SK-MEL-5 (cell line): Measurements from ENCODE around the gene MCF2L2. TPM values are rescaled to one million over a fixed set of nuclear protein-coding genes. Genes with fewer than 3 reads are reported as not detected.
"Not testable (repeated sequence)": the region's sequence is repeated elsewhere in the genome, so short reads cannot be mapped to it uniquely, and the experiment has no call there.

ENCODE experiments used
- DNase-seq: peaks from one replicate; pipeline ENCODE4 v3.0.0-alpha.2; 2016; ENCODE audit warnings: low read depth, low spot score
- in situ Hi-C: cut with HindIII; loops from 2 replicates; pipeline ENCODE4 v1.10.0; 2016; ENCODE audit warnings: low sequenced_read_pairs, high pct_unique_total_duplicates, low pct_unique_long_range_greater_than_20kb
- total RNA-seq: library from RNA; depleted of rRNA; stranded (reverse); fragments of >200 nt; shearing (Covaris generic); gene quantifications from 2 replicates; pipeline ENCODE4 v1.2.3, GENCODE V29; 2014

MCF2L2 gene
- total RNA-seq, 1 experiment from 2014 or later: 0.79 TPM

DNA sequence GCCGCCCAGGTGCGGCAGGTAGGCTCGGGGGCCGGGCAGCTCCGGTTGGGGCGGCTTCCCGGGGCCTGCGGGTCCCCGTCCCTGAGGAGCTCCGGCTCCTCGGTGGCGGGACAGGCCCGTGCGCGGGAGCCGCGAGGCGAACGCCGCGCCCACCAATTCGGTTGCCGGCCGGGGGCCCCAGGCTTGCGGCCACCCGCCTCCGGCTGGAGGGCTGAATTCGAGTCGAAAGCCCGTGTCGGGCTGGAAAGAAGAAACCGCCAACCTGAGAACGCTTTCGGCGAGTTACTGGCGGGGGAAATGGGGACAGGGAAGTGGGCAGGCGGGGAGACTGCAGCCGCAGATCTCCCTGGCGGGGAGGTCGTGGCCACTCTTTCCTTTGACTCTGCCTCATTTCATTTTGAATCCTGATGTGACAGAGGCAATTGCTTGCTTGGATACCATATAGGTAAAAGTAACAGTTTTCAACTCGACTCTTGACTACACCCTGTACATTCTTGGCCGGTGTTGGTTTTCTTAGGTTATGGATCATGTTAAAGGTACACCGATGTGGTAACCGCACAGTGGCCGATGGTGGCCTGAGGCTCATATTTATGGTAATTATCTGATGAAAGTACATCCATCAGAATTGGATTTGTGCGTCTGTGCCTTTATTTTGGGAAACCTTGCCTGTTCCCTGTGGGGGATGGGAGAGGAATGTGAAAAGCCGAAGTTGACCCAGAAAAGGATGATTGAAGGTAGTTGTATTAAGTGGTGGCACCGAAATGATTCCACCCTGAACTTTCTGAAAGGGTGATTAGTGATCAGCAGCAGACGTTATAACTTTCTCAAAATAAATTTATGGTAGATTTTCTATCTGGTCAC lies 173.7 kb downstream of the MCF2L2 start:
- no peak for DNase-seq
- in situ Hi-C loops: no loop called here

DNA sequence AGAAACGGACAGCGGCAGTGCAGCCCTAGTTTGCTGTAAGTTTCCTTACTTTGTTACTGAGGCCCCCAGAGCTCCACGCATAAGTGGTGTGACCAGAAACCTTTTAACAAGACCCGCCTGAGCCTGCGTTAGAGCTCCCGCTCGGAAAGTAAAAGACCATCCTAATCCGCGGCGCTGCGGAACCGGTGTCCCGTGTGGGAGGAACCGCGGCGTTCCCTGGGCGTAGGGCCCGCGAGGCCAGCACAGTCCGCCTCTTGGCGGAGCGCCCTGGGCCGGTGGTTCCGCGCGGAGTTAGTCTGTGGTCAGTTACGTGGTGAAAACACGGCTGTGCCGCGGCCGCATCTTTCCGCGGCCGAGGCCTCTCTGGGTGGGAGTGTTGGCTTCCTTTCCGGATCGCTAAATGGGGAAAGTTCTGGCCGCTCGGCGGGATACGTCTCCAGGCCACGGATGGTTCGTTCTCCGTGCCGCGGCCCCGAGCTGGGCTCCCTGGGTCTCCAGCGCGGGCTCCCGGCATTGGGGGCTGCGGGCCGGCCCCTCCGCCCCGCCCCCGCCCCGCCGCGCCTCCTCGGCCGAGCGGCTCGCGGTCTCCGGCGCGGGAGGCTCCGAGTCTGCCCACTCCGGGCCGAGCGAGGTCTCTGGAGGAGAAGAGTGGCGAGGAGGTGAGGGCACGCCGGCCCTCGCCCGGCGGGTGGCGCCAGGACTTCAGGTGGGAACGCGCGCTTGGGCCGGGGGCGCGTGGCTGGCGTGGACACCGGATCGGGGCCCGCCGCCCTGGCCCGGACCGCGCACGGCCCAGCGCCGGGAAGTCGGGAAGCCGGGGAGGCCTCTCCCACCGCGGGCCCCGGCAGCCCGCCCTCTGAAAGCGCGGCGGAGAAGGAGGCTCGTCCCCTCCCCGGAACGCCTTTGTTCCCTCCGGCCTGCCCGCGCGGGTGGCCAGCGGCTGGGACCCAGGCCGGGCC lies 174.6 kb downstream of the MCF2L2 start:
- in situ Hi-C loops: no loop called here
- DNase-seq: no peak

DNA sequence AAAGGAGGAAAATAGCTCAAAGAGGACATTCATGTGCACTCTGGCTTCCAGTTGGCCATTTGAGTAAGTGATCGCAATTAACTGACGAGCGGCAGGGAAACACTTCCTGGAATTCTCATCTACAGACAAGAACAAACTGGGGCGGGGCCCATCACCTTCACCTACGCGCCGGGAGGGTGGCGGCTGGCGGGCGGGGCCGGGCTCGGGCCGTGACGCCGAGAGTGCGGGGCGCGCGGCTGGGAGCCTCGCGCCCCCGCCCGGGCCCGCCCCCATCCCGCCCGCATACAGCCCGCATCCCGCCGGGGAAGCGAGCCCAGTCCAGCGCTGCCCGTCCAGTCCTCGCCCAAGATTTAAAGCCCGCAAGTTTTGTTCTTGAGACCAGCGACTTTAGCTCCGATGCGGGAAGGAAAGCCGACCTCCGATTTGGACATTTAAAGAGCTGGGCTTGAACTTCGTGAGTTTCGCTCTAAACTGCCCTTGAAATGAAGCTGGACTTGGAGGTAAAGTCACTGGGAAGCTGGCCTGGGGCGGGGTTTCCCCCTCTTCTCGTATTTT lies 175.4 kb downstream of the MCF2L2 start, which contains the start of gene B3GNT5:
Gene B3GNT5, plus strand, starts transcription at position 281 of the 555 bp plus-strand sequence. CDS start 16,546 bp downstream, outside the sequence.
- no peak for DNase-seq

DNA sequence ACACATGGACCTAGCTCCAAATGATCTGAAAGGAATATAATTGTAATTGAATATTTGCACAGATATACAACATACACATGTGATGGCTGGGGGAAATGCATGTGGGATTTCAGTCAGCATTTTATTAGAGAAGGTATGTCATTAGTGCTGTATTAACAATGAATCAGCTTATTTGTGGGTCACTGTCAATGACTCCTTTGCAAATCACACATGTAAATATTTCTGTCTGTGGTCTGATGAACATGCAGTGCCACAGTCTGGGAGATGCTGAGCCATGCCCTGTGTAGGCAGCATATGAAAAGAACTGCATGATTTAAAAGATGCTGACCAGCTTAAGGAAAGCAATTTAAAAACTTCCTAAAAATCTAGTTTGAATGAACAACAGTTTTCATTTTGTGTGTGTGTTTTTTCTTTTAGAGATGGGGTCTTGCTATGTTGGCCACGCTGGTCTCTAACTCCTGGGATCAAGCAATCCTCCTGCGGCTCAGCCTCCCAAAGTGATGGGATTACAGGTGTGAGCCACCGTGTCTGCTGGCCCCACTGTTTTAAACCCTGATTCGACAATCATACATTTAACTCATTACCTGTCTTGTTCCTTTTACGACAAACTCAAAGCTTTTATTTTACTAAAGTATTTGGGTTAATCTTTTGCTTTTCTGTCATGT lies 176.2 kb downstream of the MCF2L2 start:
- DNase-seq: no peak
- in situ Hi-C loops: no loop called here

More for the DNA sequence above, 175.4 kb downstream of the MCF2L2 start, which contains the start of gene B3GNT5:
- in situ Hi-C loops: no loop called here

DNA sequence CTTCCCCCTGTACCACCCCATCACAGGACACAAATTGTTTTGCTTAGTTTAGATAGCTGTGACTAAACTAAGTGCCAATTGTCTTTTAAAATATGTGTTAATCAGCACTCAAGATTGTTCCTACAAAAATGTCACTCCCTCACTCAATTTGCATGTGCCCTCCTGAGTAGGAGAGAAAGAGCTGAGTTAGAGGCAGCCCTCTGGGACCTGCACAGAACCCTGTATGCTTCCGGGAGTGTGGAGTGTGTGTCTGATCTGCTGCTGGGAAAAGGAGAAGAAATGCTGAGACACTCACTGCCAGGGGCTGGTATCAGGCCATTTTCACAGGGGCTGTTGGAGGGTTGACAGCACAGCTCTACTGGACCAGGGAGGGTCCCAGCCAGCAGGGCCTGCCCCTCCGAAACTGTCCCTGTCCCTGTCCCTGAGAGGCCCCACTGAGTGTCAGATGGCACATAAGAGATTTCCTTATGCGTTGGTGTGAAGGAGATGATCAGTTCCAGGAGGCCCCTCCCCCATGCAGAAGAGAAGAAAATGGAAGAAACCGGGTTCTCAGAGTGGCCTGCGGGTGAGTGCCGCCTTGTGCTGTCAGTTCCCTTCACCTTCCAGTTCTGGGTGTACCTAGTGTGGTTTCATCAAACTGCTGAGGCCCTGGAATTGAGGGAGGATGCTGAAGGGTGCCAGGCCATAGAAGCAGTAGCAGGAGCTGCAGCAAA lies 179.3 kb downstream of the MCF2L2 start:
- no peak for DNase-seq
- in situ Hi-C loops: no loop called here

DNA sequence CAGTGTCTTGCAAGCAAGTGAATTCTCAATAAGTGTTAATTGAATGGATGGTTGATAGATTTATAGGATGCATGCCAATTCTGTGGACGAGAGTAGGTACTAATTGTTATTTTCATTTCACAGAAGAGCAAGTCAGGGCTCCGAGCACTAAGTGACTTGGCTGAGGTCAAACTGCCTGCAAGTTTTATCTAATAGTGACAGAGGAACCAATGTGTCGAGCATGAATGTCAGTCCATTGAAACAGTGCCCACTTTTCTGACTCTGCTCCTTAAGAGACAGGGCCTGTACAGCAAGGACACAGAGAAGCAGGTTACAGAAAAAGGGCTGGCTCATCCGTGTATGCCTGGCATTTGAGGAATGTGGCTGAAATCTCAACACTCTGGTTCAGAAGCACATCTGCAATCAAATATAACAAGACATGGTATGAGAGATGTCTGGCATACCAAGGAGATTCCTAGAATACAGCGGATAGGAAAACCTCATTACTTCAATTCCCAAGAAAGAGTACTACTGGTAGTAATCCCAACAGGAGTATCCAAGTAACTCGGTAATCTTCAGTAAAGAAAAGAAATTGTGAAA lies 181.3 kb downstream of the MCF2L2 start:
- no peak for DNase-seq
- in situ Hi-C loops: no loop called here

DNA sequence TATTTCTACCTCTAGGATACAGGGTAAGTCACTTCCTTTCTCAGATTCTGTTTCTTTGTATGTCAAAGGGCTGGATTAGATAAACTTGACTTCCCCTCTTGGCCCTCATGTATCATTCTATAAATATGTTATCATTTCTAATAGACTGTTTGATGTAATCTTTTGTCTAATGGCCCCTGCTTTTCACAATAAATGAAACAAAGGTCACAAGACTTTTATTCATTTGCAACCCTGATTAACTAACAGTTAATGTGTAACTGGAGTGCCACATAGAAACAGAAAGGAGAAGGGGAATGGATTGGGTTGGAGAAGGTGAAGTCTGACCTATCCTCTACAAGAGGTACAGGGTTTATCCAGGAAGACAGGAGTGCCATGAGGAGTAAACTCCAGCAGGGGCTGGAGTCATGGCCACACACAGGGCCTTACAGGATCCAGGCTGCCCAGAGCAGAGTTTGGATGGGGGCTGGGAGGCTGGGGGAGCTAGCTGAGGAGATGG lies 183.4 kb downstream of the MCF2L2 start:
- in situ Hi-C loops: no loop called here
- no peak for DNase-seq

DNA sequence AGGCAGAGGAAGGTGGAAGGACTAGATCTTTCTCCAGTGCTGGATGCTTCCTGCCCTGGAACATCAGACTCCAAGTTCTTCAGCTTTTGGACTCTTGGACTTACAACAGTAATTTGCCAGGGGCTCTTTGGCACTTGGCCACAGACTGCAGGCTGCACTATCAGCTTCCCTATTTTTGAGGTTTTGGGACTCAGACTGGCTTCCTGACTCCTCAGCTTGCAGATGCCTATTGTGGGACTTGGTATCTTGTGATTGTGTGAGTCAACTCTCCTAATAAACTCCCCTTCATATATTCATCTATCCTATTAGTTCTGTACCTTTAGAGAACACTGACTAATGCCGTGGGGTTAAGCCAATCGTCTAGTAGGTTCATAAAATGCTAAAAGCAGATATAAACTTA lies 184.2 kb downstream of the MCF2L2 start:
- peak; percentile 51 for DNase-seq
- in situ Hi-C loops: no loop called here

DNA sequence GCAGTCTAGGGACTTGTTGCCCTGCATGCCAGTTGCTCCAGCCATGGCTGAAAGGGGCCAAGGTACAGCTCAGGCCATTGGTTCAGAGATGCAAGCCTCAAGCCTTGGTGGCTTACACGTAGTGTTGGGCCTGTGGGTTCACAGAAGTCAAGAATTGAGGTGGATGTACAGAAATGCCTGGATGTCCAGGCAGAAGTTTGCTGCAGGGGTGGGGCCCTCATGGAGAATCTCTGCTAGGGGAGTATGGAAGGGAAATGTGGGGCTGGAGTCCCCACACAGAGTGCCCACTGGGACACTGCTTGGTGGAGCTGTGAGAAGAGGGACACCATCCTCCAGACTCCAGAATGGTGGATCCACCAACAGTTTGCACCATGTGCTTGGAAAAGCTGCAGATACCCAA lies 186.0 kb downstream of the MCF2L2 start:
- DNase-seq: no peak
- in situ Hi-C loops: no loop called here

DNA sequence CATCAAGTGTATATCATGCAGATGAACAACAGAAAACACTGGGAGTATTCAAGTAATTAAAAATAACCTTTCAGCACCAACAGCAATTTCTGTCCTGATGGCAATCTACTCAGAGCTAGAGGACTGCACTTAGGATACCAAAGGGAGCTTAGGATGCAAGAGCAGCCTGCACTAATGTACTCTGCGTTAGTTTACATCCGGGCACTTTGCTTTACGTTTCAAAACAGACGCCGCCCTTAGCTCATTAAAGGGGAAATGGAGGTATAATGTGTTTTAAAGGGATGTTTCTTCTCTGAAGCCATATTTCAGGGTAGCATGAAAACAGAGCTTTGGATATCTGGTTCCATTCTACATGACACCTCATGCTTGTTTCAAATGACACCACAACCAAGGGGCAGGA lies 189.4 kb downstream of the MCF2L2 start:
- no peak for DNase-seq
- in situ Hi-C loops: no loop called here

DNA sequence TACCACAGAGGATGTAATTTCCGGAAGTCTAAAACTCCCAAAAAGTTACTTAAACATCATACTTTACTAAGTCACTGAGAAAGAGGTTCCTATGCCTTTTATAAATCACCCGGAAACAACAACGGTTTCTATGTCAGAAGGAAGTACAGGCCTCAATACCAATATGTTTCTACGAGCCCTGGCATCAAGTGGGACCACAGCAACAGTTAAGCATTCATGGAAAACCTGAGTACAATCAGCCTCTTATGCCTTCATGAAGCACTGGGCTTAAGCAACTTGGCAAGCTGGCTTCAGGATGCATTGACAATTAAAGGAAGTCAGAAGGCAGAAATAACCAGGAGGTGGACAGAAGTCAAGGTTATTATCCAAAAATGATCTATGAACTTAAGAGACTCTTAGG lies 194.5 kb downstream of the MCF2L2 start:
- in situ Hi-C loops: no loop called here
- peak; percentile 94 for DNase-seq

DNA sequence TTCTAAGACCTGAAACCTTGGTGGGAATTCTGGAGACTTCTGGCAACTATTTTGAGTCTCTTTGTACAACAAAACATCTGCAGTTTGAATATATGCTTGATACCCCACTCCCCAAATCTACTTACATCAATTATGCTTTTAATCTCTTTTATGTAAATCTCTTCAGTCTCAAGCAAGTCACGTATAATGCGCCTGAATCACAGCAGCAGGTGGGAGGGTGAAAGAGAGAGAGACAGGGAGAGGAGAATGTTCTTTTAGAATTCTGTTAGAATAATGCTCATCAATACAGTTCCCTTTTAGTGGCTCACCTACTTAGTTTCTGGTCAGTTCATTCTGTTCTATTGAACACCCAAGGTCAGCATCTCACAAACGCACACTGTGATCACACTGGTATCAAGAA lies 197.6 kb downstream of the MCF2L2 start:
- DNase-seq: no peak
- in situ Hi-C loops: no loop called here

DNA sequence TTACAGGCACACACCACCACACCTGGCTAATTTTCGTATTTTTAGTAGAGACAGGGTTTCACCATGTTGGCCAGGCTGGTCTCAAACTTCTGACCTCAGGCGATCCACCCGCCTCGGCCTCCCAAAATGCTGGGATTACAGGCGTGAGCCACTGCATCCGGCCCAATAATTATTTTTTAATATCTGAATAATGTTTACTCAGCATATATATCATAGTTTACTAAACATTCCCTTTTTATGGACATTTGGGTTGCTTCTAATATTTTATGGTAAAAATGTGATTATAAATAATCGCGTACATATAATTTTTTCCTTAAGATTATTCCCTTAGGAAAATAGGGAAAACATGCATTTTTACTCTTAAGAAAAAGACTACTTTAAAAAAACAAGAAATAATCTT lies 198.2 kb downstream of the MCF2L2 start:
- DNase-seq, in situ Hi-C loops: not testable (repeated sequence)

DNA sequence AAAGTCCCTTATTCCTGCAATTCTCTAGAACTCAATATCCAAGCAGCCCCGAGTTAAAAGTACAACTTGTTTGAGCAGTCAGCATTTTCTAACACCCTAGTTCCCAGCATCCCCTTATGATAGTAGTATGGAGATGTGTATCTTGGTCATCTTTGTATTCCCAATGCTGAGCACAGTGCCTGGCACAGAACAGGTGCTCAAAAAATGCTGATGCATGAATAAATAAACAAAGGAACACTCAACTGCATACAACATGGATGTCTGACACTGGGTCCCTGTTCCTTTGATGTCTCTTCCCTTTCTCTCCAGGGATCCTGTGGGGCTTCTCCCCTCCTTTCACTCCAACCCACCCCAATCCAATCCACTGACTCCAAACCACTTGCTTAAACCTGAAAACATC lies 199.2 kb downstream of the MCF2L2 start:
- DNase-seq: no peak
- in situ Hi-C loops: no loop called here

DNA sequence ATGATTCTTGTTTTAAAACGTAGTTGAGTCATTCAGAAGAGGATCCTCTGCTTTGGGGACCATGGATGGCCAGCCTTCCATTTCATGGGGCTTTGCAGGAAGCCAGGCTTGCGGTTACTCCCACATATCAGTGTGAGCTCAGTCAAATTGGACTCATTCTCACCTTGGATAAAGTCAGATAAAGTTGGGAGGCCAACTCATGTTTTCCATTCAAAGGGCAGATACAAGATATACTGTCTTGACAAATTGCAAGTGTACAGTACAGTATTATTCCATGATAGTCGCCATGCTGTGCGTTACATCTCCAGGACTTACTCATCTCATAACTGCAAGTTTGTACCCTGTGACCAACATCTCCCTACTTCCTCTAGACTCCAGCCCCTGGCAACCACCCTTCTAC lies 200.8 kb downstream of the MCF2L2 start:
- no peak for DNase-seq
- in situ Hi-C loops: no loop called here

DNA sequence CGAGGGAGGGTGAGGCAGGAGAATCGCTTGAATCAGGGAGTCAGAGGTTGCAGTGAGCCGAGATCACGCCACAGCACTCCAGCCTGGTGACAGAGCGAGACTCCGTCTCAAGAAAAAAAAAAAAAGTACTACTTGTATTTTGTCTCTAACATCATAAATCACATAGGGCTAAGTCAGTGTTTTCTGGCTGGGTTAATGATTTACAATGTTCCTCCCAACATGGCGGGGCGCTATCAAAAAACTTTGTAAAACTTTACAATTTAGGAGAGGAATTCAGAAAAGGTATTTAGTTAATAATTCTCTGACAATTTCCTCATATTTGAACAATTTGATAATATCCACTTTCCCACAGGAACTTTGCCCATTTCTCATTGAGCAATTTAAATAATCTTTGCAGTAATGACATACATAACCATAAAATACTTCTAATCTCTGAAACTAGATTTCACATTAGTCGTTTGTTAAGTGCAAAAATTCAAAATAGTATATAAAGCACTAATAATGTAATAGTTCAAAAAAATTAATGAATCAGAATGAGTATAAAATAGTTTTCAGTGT lies 202.0 kb downstream of the MCF2L2 start:
- in situ Hi-C loops: no loop called here
- no peak for DNase-seq
